HCEC 1CT (cell line): Measurements from ENCODE around the gene SNX25.
"Not testable (repeated sequence)": the region's sequence is repeated elsewhere in the genome, so short reads cannot be mapped to it uniquely, and the experiment has no call there.

Source experiments
- DNase-seq: peaks from one replicate; pipeline ENCODE4 v3.0.0-alpha.2; 2017

The SNX25 gene

DNA sequence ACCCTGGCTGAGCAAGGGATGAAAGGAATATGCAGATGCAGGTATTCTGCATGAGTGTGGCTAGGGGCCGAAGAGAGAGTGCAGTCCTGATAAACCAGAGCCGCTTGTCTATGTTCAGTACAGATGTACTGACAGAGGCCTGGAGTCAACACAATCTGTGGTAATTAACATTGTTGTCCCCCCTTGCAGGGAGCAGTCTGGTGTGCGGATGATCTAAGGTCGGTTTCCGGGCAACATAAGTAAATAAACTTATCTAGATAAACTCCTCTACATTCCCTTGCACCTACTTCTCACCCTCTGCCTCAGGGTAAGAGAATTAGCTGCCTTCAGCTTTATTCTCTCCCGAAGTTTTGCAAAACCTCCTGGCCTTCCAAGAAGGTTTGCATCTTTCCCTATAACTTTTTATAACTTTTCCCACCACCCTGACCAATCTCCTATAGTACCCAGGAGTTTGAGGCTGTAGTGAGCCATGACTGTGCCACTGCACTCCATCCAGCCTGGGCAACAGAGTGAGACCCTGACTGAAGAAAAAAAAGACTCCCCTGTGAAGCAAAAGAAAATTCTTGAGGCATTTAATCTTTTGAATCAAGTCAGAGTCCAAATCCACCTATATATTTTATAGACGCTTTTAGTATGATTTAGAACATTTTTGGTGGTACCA is 26.6 kb downstream of the SNX25 start:
- no peak for DNase-seq

DNA sequence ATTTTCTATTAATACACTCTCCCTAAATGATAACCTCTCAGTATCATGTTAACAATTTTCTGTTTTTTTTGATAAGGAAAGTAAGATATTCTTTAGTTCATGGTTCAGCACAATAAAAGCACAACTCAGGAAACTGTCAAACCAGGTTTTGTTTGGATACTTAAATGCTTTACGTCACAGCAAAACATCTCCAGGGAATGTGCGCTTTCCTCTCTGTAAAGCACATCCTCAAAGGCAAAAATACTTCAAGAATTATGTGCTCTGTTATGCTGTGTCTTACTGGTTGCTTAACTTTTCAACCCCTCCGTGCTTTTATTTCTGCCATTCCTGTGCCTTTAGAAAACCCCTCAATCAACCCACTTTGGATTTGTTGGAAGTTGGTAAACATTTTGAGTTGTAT is 27.8 kb downstream of the SNX25 start:
- DNase-seq = no peak

DNA sequence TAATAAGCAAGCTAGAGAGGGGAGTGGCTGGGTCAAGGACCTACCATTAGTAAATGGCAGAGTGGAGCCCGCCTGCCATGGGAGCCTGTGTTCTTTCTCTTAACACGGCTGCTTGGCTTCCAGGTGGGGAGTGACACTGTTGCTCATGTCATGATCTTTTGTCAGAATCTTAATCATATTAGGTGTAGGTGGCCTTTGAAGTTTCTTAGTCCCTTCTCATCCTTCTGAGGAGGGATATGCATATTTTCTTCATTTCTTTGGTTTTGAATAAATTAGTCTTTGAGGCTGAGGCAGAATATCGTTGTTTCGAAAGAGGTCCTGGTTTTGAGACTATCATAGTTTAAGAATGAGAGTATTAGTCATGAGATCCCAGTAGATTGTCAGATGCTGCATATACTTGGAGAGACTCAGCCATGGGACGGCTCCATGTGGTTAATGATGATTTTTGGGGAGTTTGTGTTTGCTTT is 28.9 kb downstream of the SNX25 start:
- DNase-seq = peak; percentile 75

DNA sequence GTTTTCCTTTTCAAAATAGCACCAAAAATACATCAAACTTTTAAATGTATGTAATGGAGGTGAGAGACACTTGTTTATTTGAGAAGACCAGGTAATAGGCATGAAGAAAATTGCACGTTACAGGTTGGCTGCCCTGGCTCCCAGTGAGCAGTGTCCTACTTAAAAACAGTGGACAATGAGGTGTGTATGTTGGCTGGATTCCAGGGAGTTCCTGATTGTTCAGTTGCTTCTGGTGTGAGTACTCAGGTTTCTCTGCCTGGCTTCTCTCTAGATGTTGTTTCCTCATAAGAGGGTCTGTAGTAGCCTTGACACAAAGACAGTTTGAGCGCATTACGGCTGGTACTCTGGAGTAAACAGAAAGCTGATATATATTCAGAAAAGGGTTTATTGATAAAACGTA is 29.4 kb downstream of the SNX25 start:
- no peak for DNase-seq

DNA sequence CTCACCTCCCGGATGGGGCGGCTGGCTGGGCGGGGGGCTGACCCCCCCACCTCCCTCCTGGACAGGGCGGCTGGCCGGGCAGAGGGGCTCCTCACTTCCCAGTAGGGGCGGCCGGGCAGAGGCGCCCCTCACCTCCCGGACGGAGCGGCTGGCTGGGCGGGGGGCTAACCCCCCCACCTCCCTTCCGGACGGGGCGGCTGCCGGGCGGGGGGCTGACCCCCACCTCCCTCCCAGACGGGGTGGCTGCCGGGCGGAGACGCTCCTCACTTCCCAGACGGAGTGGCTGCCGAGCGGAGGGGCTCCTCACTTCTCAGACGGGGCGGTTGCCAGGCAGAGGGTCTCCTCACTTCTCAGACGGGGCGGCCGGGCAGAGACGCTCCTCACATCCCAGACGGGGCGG is 31.1 kb downstream of the SNX25 start:
- not testable (repeated sequence) for DNase-seq

- DNase-seq = no peak
Measured at GRCh38 chr4:185242749-185243533, 33.5 kb downstream of the SNX25 start.

DNA sequence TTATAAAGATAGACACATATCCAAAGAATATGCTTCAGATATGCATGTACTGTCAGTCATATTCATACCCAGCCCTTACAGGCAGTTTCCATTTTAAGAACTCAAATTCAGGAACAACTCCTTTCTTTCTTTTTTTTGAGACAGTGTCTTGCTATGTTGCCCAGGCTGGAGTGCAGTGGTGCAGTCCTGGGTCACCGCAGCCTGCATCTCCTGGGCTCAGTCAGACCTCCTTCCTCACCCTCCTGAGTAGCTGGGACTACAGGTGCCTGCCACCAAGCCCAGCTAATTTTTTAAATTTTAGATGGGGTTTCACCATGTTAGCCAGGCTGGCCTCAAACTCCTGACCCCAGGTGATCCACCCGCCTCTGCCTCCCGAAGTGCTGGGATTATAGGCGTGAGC is 34.5 kb downstream of the SNX25 start:
- DNase-seq = no peak

- DNase-seq = no peak
Measured at GRCh38 chr4:185244763-185245162, 35.4 kb downstream of the SNX25 start.

DNA sequence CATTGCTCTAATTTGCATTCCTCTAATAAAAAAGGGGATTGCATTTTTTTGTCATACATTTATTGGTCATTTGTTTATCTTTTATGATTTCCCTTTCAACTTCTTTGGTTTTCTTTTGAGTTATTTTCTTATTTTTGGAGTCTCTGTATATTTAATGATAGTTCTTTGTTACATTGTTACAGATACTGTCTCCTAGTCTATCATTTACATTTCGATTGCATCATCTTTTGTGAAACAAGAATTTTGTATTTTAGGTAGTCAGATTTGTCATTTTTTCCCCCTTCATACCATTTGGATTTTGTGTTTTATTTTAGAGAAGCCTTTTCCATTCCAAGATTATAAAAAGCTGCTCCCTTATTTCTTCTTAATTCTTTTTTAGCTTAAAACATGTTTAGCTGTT is 37.1 kb downstream of the SNX25 start:
- DNase-seq = no peak

DNA sequence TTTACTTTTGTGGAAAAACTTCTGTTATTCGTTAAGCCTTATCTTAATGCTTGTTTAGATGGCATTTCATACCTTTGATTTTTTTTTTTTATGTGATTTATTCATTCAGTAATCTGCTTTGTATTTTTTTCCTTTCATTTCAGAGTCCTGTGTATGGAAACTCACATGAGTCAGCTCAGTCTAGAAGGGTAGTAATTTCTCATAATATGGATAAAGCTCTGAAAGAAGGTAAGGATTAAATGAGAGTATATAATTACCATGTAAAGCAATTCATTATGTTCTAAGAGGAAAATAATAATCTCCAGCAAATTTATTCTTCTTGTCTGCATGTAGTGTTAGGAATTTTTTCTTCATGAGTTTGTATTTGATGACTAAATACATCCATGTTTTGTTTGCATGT is 37.8 kb downstream of the SNX25 start:
- DNase-seq = no peak

DNA sequence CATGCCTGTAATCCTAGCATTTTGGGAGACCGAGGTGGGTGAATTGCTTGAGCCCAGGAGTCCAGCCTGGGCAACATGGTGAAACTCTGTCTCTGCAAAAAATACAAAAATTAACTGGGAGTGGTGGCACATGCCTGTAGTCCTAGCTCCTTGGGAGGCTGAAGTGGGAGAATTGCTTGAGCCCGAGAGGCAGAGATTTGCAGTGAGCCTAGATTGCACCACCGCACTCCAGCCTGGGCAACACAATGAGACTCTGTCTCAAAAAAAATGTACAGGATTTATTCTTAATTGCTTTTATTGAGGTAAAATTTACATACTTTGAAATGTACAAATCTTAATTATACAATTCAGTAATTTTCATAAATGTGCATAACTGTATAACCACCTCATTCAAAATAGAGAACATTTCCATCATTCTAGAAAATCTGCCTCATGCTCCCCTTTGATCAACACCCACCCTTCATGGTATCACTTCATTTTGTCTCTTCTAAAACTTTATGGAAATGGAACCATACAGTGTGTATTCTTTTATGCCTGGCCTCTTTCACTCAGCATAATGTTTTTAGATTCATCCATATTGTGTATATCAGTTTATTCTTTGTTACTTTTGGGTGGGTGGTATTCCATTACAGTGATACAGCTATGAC is 39.1 kb downstream of the SNX25 start:
- no peak for DNase-seq

GRCh38 chr4:185249105-185249504 is 39.7 kb downstream of the SNX25 start:
- DNase-seq = no peak

GRCh38 chr4:185254434-185254833 is 45.0 kb downstream of the SNX25 start:
- no peak for DNase-seq

DNA sequence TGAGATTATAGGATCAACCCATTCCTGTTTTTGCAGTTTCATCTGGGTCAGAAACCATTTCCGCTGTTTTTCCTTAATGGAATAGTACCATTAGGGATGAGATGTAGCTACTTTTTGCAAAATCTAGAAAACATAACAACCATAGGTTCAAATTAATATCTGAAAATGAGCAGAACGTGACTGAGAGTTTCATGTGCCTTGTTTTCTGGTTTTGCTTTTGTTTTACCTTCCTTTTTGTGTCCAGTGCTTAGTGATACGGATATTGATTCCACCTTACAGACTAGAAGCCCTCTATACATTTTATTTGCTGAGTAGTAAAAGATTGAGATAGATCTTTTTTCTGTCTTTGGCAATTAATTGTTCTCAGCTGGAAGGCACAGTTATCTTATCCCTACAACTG is 46.5 kb downstream of the SNX25 start:
- DNase-seq = no peak

DNA sequence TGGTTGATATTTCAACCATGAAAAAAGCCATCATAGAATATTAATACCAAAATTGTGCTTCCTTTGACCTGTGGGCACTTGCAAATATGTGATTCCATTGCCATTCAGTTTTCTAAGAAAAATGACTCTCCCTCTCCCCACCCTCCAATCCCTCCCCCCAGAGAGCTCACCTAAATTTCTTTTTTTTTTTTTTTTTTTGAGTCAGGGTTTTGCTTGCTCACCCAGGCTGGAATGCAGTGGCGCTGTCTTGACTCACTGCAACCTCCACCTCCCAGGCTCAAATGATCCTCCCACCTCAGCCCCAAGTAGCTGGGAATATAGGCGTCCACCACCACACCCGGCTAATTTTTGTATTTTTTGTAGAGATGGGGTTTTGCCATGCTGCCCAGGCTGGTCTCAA is 47.0 kb downstream of the SNX25 start:
- peak; percentile 35 for DNase-seq

GRCh38 chr4:185257086-185257485 is 47.7 kb downstream of the SNX25 start:
- no peak for DNase-seq

GRCh38 chr4:185257694-185258093 is 48.3 kb downstream of the SNX25 start:
- no peak for DNase-seq

DNA sequence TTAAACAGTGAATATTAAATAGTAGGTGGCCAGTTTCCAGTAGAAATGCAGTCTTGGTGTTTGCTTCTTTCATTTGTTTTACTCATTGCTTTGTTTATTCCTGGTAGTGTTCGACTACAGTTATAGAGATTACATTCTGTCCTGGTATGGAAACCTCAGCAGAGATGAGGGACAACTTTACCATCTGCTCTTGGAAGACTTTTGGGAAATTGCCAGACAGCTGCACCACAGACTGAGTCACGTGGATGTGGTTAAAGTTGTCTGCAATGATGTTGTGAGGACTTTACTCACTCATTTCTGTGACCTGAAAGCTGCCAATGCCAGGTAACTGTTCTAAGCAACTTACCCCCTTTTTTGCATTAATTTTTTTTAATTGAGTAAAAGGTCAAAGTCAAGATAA is 49.3 kb downstream of the SNX25 start:
- peak; percentile 63 for DNase-seq

DNA sequence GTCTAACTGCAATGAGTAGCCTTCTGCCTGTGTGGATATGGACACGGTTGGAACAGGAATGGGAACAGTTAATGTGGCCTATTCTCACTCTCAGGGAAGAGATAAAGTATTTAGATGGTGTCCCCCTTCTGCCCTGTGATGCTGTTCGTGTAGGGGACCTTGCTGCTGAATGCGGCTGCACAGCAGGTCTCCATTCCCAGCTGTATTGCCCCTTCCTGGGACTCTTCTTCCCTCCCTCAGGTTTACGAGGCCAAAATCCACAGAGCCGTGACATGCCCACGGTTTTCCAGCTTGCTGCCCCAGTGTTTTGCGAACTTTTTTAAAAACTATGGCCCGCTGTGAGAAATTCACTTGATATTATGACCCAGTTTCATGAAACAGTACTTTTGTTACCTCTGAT is 50.3 kb downstream of the SNX25 start:
- DNase-seq = no peak

DNA sequence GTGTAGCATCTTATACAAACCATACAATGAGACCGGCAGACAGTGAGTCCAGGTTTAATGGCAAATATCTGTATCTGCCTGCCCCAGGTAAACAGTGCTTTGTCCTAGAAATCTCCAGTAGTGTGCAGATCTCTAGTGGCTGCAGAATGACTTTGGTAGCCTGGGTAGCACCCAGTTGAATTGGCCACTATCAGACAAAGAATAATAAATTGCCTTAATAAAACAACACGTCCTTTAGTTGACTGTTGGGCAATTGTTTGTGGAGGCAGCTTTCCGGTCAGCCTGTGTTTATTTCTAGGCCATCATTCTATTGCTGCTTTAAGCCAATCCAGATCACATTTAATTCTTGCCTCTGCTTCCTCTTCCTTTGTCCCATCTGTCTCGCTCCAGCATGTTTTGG is 52.5 kb downstream of the SNX25 start:
- DNase-seq = no peak

DNA sequence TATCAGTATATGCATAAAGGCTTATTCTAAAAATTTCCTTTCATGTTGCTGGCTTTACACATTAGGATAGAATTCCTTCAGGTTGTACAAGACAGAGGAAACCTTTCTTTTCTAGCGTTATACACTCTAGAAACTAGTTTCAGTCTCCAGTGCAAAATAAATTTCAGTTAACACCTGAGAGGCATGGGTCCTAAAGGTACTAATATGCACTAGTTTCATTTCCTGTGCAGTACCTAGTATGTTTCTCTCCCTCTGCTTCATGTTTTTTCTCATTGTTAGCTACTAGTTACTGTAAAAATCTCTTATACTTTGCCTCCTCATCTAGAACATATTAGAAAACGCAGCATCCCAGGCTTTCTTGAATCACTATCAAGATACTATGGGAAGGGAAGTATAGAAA is 54.0 kb downstream of the SNX25 start:
- DNase-seq = no peak

- DNase-seq = peak; percentile 52
Measured at GRCh38 chr4:185265942-185266341, 56.5 kb downstream of the SNX25 start.

GRCh38 chr4:185269286-185269685 is 59.9 kb downstream of the SNX25 start:
- DNase-seq = no peak

- no peak for DNase-seq
Measured at GRCh38 chr4:185270037-185270436, 60.6 kb downstream of the SNX25 start.
